Measurements from ENCODE around the gene FCER2. TPM values are rescaled to one million over a fixed set of nuclear protein-coding genes. Genes with fewer than 3 reads are reported as not detected.
"Not testable (repeated sequence)": the region's sequence is repeated elsewhere in the genome, so short reads cannot be mapped to it uniquely, and the experiment has no call there.

Gene FCER2
- total and polyA plus RNA-seq, 10 donors: 26.4 to 121 (median 47.9) TPM

DNA sequence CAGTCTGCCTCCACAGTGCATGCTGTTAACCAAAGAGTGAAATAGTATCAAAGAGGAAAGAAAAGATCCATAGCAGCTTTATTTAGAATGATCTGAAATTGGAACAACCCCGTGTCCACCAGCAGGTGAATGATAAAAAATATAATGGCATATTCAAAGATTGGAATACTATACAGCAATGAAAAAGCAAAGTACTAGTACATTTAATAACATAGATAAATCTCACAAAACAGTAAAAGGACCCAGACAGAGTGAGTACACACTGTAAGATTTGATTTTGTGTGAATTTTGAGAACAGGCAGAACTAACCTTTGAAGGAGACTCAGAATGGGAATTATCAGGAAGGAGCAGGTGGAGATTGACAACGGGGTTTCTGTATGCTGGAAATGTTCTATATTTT is 46.2 kb upstream of the FCER2 start:
- Histone ChIP-seq H3K36me3 (no peaks in the 10 kb centered on the region), H3K27me3 (replicated peaks in 1 of 7) (peaks cover 0 to 29% (median 0%) of the 10 kb centered on the region in 7 donors), H3K9me3 (peaks cover 0 to 4% (median 0%) of the 10 kb centered on the region in 8 donors), H3K27ac (no peak overlapping the region), H3K4me1 (peaks cover 0 to 42% (median 9%) of the 10 kb centered on the region in 6 donors), H3K4me3 (no peak overlapping the region)
- TF ChIP-seq, protein P1, sequence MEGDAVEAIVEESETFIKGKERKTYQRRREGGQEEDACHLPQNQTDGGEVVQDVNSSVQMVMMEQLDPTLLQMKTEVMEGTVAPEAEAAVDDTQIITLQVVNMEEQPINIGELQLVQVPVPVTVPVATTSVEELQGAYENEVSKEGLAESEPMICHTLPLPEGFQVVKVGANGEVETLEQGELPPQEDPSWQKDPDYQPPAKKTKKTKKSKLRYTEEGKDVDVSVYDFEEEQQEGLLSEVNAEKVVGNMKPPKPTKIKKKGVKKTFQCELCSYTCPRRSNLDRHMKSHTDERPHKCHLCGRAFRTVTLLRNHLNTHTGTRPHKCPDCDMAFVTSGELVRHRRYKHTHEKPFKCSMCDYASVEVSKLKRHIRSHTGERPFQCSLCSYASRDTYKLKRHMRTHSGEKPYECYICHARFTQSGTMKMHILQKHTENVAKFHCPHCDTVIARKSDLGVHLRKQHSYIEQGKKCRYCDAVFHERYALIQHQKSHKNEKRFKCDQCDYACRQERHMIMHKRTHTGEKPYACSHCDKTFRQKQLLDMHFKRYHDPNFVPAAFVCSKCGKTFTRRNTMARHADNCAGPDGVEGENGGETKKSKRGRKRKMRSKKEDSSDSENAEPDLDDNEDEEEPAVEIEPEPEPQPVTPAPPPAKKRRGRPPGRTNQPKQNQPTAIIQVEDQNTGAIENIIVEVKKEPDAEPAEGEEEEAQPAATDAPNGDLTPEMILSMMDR (IDR thresholded peaks at IDR 0.05 in 8 of 11, conservative IDR thresholded peaks at IDR 0.05 in 3 of 11): no peak
- TF ChIP-seq POLR2AphosphoS5 (IDR thresholded peaks at IDR 0.05): no peak
- whole genome bisulfite sequencing, 5 donors: 63 to 74% (median 67%) methylated on average over 2 of the region's 2 CpGs
- no peak for DNase-seq
- intact Hi-C loops (cut with DNase I; ENCODE audit: low total_unique reads): no loop called here

DNA sequence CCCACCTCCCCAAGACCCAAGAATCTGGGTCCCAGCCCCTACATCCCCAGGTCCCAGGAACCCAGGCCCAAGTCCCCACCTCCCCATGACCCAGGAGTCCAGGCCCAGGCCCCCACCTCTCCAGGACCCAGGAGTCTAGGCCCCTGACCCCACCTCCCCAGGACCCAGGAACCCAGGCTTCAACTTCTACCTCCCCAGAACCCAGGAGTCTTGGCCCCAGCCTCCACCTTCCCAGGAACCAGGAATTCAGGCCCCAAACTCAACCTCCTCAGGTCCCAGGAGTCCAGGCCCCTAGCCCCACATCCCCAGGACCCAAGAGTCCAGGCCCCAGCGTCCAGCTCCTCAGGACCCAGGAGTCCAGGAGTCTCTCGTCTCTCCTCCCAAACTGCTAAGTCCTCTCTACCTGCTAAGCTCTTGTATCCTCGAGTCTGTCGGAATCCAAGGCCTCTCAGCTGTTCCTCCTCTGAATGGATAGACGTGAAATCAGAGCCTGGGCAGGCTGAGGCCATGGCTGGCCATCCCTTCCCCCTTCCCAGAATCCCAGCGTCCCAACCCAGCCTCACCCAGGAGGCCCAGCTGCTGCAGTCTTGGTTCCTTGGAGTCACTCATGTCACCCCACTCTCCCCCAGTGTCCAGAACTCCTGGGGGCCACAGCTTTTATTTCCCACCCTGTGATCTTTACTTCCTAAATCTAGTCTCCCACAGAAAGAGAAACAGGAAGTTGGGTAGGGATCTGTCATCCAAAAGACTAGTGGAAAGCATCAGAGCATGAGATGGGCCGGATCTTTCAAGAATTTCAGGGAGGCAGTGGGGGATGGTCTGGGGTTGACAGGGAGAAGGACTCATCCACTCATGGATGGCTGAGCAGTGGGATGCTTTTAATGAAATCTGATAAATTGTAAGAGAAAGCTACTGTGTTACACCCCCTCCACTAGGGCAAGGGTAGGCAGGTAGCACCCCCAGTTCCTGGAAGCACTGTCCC is 45.3 kb upstream of the FCER2 start, which contains the start of gene CD209:
CD209 (minus strand) TSS at position 632 of the 982 bp plus-strand sequence; CDS start at position 609, 23 bp downstream.
- no peak within 1 kb of the TSS for H3K4me3 ChIP-seq
- peaks cover 0 to 46% (median 9%) of the 10 kb centered on the region in 6 donors for H3K4me1 ChIP-seq
- DNase-seq: no peak
- 58 to 76% (median 63%) methylated on average over 7 of the region's 7 CpGs for WGBS, 5 donors
- H3K36me3 ChIP-seq: no peaks in the 10 kb centered on the region
- intact Hi-C loops (cut with DNase I; ENCODE audit: low total_unique reads): no loop called here
- TF ChIP-seq POLR2AphosphoS5 (IDR thresholded peaks at IDR 0.05) (no peak), POLR2A (IDR thresholded peaks at IDR 0.05) (no peak)
- TF ChIP-seq, protein P1 (IDR thresholded peaks at IDR 0.05 in 8 of 11, conservative IDR thresholded peaks at IDR 0.05 in 3 of 11): no peak
- no peak within 1 kb of the TSS for H3K27ac ChIP-seq
- H3K27me3 ChIP-seq (replicated peaks in 1 of 7): peaks cover 0 to 29% (median 0%) of the 10 kb centered on the region in 7 donors
- H3K9me3 ChIP-seq: peaks cover 0 to 4% (median 0%) of the 10 kb centered on the region in 8 donors

DNA sequence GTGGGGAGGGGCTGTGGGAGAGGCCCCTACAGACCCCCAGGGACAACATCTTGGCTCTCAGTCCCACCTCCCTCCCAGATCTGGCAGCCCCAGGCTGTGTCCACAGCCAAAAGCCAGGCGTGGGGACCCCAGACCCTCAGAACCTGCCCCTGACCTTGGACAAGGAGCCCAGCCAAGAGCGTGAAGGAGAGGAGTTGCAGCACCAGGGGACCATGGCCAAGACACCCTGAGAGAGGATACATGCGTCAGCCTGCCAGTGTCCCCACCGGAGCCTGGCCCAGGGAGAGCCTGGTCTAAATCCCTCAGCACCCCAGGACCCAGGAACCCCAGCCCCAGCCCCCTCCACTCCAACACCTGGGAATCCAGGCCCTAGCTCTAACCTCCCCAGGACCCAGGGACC is 44.4 kb upstream of the FCER2 start:
- H3K4me3 ChIP-seq; H3K9me3 ChIP-seq; H3K27ac ChIP-seq; intact Hi-C loops (cut with DNase I; ENCODE audit: low total_unique reads); H3K36me3 ChIP-seq: not testable (repeated sequence)
- peaks cover 0 to 41% (median 9%) of the 10 kb centered on the region in 6 donors for H3K4me1 ChIP-seq
- WGBS, 5 donors: 52 to 92% (median 82%) methylated on average over 2 to 4 of the region's 4 CpGs
- DNase-seq: peak; percentile 39
- peaks cover 0 to 29% (median 0%) of the 10 kb centered on the region in 7 donors for H3K27me3 ChIP-seq (replicated peaks in 1 of 7)

DNA sequence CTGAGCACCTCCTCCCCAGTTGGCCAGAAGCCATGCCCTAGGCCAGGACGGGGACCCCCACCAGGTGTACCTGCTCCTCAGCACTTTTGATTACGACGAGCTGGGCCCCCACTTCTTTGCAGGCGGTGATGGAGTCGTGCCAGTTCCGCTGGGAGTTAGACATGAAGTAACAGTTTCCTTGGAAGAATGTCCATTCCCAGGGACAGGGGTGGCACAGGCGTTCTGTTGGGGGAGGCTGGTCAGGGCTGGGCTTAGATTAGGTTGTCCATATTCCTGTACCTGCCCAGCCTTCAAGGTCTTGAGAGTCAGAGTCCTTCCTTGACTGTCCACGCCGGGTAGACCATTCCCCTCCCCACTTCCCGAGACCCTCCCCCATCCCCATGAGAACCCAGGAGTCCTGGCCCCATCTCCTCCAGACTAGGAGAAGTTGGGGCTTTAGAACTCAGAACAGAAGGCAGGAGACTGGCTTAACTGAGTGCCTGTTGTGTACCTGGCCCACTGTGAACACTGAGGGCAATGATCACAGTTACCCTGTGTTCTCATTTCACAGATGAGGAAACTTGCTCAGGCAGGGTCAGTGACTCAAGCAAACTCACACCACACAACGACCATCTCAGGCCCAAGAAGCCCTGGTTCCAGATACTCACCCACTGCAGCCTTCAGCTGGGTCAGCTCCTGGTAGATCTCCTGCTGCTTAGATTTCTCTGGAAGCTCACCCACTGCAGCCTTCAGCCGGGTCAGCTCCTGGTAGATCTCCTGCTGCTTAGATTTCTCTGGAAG is 43.1 kb upstream of the FCER2 start:
- WGBS, 5 donors: 78 to 86% (median 80%) methylated on average over 9 to 12 of the region's 12 CpGs
- TF ChIP-seq, protein P1 (IDR thresholded peaks at IDR 0.05 in 8 of 11, conservative IDR thresholded peaks at IDR 0.05 in 3 of 11): no peak
- TF ChIP-seq POLR2AphosphoS5 (IDR thresholded peaks at IDR 0.05): no peak
- no peak for TF ChIP-seq POLR2A (IDR thresholded peaks at IDR 0.05)

More for the DNA sequence above, 43.1 kb upstream of the FCER2 start:
- H3K27me3 ChIP-seq (replicated peaks in 1 of 7): peaks cover 0 to 29% (median 0%) of the 10 kb centered on the region in 7 donors
- no peak overlapping the region for H3K4me3 ChIP-seq
- peaks cover 0 to 37% (median 7%) of the 10 kb centered on the region in 6 donors for H3K4me1 ChIP-seq
- DNase-seq: peak; percentile 32
- intact Hi-C loops (cut with DNase I; ENCODE audit: low total_unique reads): no loop called here
- no peaks in the 10 kb centered on the region for H3K36me3 ChIP-seq
- no peak overlapping the region for H3K27ac ChIP-seq
- peaks cover 0 to 4% (median 0%) of the 10 kb centered on the region in 8 donors for H3K9me3 ChIP-seq
